GM12891 (cell line): ENCODE measurements around the gene CLNK.

ENCODE experiments used
- PAX5 ChIP-seq: IDR thresholded peaks from 2 replicates; pipeline ENCODE4 v1.6.1; 2011; ENCODE audit warnings: low read length, moderate library complexity, mild to moderate bottlenecking; ENCODE audit not compliant: insufficient read depth, severe bottlenecking
- POLR2A ChIP-seq: IDR thresholded peaks from 2 replicates; pipeline ENCODE4 v1.6.1; 2011; ENCODE audit warnings: low read depth, low read length, control low read depth
- POLR2AphosphoS5 ChIP-seq: IDR thresholded peaks from 2 replicates; pipeline ENCODE4 v1.6.1; 2011; ENCODE audit warnings: low read depth, low read length, control low read depth
- POU2F2 ChIP-seq: IDR thresholded peaks from 2 replicates; pipeline ENCODE4 v1.6.1; 2011; ENCODE audit warnings: low read depth, mild to moderate bottlenecking, control low read depth, low read length, moderate library complexity
- SPI1 ChIP-seq: IDR thresholded peaks from 2 replicates; pipeline ENCODE4 v1.6.1; 2011; ENCODE audit warnings: low read depth, low read length, control low read depth
- TAF1 ChIP-seq: IDR thresholded peaks from 2 replicates; pipeline ENCODE4 v1.6.1; 2011; ENCODE audit warnings: low read depth, low read length, control low read depth

DNA sequence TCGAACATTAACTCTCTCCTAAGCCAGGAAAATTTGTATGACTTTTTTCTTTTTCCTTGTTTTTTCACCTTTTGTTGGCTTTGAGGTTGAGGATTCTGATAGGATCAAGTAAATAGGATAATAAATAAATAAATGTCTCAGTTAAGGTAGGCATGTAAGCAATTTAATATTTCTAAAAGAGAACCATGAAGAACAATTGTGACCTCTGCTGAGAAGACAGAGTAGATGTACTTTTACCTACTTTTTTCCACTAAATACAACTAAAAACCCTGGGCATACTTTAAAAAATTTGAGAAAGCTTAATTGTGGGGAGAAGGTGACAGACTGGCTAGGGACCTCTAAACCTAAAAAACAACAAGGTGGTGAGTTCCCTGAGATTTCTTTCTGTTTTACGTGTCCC, 31.6 kb upstream of the CLNK start:
- no peak for TF ChIP-seq POLR2AphosphoS5
- no peak for TF ChIP-seq POLR2A
- TF ChIP-seq TAF1 = no peak
- TF ChIP-seq POU2F2 = no peak
- TF ChIP-seq SPI1 = no peak
- no peak for TF ChIP-seq PAX5
